HepG2 (cell line): ENCODE measurements around the gene VTI1B. TPM values are rescaled to one million over a fixed set of nuclear protein-coding genes. Genes with fewer than 3 reads are reported as not detected.

Source experiments
- ATF7-NPFF ChIP-seq: sonication (generic); formaldehyde crosslinking; IDR thresholded peaks from 2 replicates; pipeline ENCODE4 v1.8.1; 2023; ENCODE audit warnings: mild to moderate bottlenecking, low read depth, missing genetic modification reagents, moderate library complexity
- EP300 ChIP-seq, 3 experiments: sonication (generic) in 1 of 3; formaldehyde crosslinking in 1 of 3; IDR thresholded peaks; 2 replicates each; pipeline versions ENCODE4 v1.5.1 to v1.6.1; 2011 to 2020; ENCODE audit warnings: low read depth in 2 of 3, low read length in 2 of 3, borderline replicate concordance in 1 of 3, improper control_type of control experiment in 1 of 3, mild to moderate bottlenecking in 1 of 3, missing genetic modification reagents in 1 of 3, moderate library complexity in 1 of 3
- HDAC6 ChIP-seq: fragments of 200-600 bp; sonication (generic); IDR thresholded peaks from 2 replicates; pipeline ENCODE4 v1.7.0; 2017; ENCODE audit warnings: mild to moderate bottlenecking, antibody characterized with exemption, low read length, low read depth
- KLF9 ChIP-seq: IDR thresholded peaks from 2 replicates; pipeline ENCODE4 v1.6.1; 2016; ENCODE audit warnings: low read depth
- MIXL1 ChIP-seq: IDR thresholded peaks from 2 replicates; pipeline ENCODE4 v1.6.1; 2016
- MTF2 ChIP-seq: sonication (generic); formaldehyde crosslinking; IDR thresholded peaks from 2 replicates; pipeline ENCODE4 v1.5.0; 2020; ENCODE audit warnings: missing genetic modification reagents, borderline replicate concordance
- ZNF12 ChIP-seq: sonication (generic); formaldehyde crosslinking; IDR thresholded peaks from 2 replicates; pipeline ENCODE4 v1.5.0; 2020; ENCODE audit warnings: missing genetic modification reagents
- ZNF121 ChIP-seq: sonication (generic); formaldehyde crosslinking; IDR thresholded peaks from 2 replicates; pipeline ENCODE4 v1.5.0; 2020; ENCODE audit warnings: mild to moderate bottlenecking, missing genetic modification reagents
- ZNF263 ChIP-seq: sonication (generic); formaldehyde crosslinking; IDR thresholded peaks from 2 replicates; pipeline ENCODE4 v1.4.0; 2020; ENCODE audit warnings: missing genetic modification reagents
- polyA plus RNA-seq, 8 experiments: library from polyadenylated mRNA; depleted of rRNA in 3 of 8; stranded (reverse) in 7 of 8; unstranded in 1 of 8; fragments of >200 nt; fragmentation: Illumina TruSeq in 4 of 8; extraction: Trizol in 4 of 8; gene quantifications; 2 replicates each; pipeline versions ENCODE4 v1.2.1 to v1.2.3, GENCODE V29; 2011 to 2016; ENCODE audit warnings: low read depth in 4 of 8, missing spikeins in 1 of 8, mixed read lengths in 1 of 8; ENCODE audit not compliant: insufficient read depth in 1 of 8
- total RNA-seq, 5 experiments: library from RNA; depleted of rRNA; stranded (reverse); fragments of >200 nt; fragmentation: Illumina TruSeq; extraction: Trizol; gene quantifications; 2 replicates each; pipeline ENCODE4 v1.2.3, GENCODE V29; 2016; ENCODE audit warnings: low read depth in 1 of 5
- TF ChIP-seq, protein P1 (sequence below), 2 experiments: sonication (generic) in 1 of 2; formaldehyde crosslinking in 1 of 2; IDR thresholded peaks; 2 replicates each; pipeline versions ENCODE4 v1.4.0 to v1.6.1; 2016 to 2020; ENCODE audit warnings: borderline replicate concordance in 1 of 2, low read depth in 1 of 2, mild to moderate bottlenecking in 1 of 2, missing genetic modification reagents in 1 of 2
- TF ChIP-seq, protein P2 (sequence below): sonication (generic); formaldehyde crosslinking; IDR thresholded peaks from 2 replicates; pipeline ENCODE4 v1.5.1; 2020; ENCODE audit warnings: mild to moderate bottlenecking, missing genetic modification reagents, borderline replicate concordance
- TF ChIP-seq, protein P3 (sequence below): sonication (generic); formaldehyde crosslinking; IDR thresholded peaks from 2 replicates; pipeline ENCODE4 v1.4.0; 2020; ENCODE audit warnings: missing genetic modification reagents
- TF ChIP-seq, protein P4 (sequence below): sonication (generic); formaldehyde crosslinking; conservative IDR thresholded peaks from 2 replicates; pipeline ENCODE4 v1.4.0; 2020; ENCODE audit warnings: mild to moderate bottlenecking, missing genetic modification reagents, moderate library complexity
- TF ChIP-seq, protein P5 (sequence below): sonication (generic); formaldehyde crosslinking; IDR thresholded peaks from 2 replicates; pipeline ENCODE4; 2020; ENCODE audit warnings: missing genetic modification reagents, mild to moderate bottlenecking, borderline replicate concordance

Gene VTI1B
- total and polyA plus RNA-seq, 2 of the 13 experiments (the other 11 are each of a cell fraction or from before 2014, with no cell fraction given), result 39.0 to 103 TPM

DNA sequence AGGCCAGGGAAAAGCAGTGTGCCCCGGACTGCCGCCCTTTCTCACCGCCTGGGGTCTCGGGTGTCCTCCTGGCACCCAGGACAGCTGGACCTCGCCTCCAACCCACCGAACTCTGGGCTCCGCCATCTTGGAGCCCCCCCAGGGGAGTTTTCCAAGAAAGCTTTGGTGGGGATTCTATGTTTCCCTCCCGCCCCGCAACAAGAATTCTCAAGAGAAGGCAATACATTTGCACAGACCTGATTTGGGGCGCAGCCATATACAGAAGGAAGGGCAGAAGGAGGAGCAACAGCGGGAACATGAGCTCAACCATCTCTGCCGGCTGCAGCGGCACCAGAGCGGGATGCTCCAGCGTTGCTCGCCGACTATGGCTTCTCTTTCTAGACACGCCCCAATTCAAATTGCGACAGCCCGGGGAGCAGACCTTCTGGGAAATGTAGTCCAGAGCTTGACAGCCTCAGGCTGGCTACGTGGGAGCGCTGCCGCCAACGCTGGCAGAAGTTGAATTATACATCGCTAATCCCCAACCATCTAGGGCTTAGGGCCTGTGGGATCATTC is 21.0 kb upstream of the VTI1B start, which contains the start of gene RDH11 (continued):
- TF ChIP-seq ZNF121 (CRISPR knock-in tag) (no peak), ZNF263 (CRISPR knock-in tag) (no peak), ZNF12 (CRISPR knock-in tag) (no peak), ATF7-NPFF (CRISPR knock-in tag) (0 out of 2 replicates have a peak, but pooled peaks have one; percentile 55), EP300 (IDR thresholded peaks at IDR 0.05; ENCODE audit: low read depth in 2 of 2, low read length in 2 of 2) (no peak), EP300 (CRISPR knock-in tag; IDR thresholded peaks at IDR 0.05; ENCODE audit: borderline replicate concordance) (no peak), MTF2 (CRISPR knock-in tag) (no peak), MIXL1 (0 out of 2 replicates have a peak, but pooled peaks have one; percentile 23), HDAC6 (no peak), KLF9 (no peak)
- TF ChIP-seq, protein P1, sequence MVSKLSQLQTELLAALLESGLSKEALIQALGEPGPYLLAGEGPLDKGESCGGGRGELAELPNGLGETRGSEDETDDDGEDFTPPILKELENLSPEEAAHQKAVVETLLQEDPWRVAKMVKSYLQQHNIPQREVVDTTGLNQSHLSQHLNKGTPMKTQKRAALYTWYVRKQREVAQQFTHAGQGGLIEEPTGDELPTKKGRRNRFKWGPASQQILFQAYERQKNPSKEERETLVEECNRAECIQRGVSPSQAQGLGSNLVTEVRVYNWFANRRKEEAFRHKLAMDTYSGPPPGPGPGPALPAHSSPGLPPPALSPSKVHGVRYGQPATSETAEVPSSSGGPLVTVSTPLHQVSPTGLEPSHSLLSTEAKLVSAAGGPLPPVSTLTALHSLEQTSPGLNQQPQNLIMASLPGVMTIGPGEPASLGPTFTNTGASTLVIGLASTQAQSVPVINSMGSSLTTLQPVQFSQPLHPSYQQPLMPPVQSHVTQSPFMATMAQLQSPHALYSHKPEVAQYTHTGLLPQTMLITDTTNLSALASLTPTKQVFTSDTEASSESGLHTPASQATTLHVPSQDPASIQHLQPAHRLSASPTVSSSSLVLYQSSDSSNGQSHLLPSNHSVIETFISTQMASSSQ (IDR thresholded peaks at IDR 0.05; ENCODE audit: low read depth), result no peak
- TF ChIP-seq, protein P1 (CRISPR knock-in tag; IDR thresholded peaks at IDR 0.05; ENCODE audit: borderline replicate concordance), result peak; percentile 34; the same call in 1 of the 2 replicates
- TF ChIP-seq, protein P2, sequence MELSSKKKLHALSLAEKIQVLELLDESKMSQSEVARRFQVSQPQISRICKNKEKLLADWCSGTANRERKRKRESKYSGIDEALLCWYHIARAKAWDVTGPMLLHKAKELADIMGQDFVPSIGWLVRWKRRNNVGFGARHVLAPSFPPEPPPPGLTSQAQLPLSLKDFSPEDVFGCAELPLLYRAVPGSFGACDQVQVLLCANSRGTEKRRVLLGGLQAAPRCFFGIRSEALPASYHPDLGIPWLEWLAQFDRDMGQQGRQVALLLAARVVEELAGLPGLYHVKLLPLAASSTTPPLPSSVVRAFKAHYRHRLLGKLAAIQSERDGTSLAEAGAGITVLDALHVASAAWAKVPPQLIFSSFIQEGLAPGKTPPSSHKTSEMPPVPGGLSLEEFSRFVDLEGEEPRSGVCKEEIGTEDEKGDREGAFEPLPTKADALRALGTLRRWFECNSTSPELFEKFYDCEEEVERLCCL, result no peak
- TF ChIP-seq, protein P3, sequence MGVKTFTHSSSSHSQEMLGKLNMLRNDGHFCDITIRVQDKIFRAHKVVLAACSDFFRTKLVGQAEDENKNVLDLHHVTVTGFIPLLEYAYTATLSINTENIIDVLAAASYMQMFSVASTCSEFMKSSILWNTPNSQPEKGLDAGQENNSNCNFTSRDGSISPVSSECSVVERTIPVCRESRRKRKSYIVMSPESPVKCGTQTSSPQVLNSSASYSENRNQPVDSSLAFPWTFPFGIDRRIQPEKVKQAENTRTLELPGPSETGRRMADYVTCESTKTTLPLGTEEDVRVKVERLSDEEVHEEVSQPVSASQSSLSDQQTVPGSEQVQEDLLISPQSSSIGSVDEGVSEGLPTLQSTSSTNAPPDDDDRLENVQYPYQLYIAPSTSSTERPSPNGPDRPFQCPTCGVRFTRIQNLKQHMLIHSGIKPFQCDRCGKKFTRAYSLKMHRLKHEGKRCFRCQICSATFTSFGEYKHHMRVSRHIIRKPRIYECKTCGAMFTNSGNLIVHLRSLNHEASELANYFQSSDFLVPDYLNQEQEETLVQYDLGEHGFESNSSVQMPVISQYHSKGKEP (CRISPR knock-in tag), result no peak
- TF ChIP-seq, protein P4, sequence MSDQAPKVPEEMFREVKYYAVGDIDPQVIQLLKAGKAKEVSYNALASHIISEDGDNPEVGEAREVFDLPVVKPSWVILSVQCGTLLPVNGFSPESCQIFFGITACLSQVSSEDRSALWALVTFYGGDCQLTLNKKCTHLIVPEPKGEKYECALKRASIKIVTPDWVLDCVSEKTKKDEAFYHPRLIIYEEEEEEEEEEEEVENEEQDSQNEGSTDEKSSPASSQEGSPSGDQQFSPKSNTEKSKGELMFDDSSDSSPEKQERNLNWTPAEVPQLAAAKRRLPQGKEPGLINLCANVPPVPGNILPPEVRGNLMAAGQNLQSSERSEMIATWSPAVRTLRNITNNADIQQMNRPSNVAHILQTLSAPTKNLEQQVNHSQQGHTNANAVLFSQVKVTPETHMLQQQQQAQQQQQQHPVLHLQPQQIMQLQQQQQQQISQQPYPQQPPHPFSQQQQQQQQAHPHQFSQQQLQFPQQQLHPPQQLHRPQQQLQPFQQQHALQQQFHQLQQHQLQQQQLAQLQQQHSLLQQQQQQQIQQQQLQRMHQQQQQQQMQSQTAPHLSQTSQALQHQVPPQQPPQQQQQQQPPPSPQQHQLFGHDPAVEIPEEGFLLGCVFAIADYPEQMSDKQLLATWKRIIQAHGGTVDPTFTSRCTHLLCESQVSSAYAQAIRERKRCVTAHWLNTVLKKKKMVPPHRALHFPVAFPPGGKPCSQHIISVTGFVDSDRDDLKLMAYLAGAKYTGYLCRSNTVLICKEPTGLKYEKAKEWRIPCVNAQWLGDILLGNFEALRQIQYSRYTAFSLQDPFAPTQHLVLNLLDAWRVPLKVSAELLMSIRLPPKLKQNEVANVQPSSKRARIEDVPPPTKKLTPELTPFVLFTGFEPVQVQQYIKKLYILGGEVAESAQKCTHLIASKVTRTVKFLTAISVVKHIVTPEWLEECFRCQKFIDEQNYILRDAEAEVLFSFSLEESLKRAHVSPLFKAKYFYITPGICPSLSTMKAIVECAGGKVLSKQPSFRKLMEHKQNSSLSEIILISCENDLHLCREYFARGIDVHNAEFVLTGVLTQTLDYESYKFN (CRISPR knock-in tag), result no peak; the same call in 1 of the 2 replicates
- TF ChIP-seq, protein P5, sequence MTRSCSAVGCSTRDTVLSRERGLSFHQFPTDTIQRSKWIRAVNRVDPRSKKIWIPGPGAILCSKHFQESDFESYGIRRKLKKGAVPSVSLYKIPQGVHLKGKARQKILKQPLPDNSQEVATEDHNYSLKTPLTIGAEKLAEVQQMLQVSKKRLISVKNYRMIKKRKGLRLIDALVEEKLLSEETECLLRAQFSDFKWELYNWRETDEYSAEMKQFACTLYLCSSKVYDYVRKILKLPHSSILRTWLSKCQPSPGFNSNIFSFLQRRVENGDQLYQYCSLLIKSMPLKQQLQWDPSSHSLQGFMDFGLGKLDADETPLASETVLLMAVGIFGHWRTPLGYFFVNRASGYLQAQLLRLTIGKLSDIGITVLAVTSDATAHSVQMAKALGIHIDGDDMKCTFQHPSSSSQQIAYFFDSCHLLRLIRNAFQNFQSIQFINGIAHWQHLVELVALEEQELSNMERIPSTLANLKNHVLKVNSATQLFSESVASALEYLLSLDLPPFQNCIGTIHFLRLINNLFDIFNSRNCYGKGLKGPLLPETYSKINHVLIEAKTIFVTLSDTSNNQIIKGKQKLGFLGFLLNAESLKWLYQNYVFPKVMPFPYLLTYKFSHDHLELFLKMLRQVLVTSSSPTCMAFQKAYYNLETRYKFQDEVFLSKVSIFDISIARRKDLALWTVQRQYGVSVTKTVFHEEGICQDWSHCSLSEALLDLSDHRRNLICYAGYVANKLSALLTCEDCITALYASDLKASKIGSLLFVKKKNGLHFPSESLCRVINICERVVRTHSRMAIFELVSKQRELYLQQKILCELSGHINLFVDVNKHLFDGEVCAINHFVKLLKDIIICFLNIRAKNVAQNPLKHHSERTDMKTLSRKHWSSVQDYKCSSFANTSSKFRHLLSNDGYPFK (CRISPR knock-in tag), result peak; percentile 63; the same call in 1 of the 2 replicates
